GM19023 (cell line): ENCODE results near the gene LAYN.

Experiments used
- ATAC-seq: cut with Tn5 transposase; IDR thresholded peaks from one replicate; pipeline ENCODE4 v1.9.1; 2021; ENCODE audit warnings: mild to moderate bottlenecking, moderate library complexity; ENCODE audit not compliant: unreplicated experiment

LAYN gene

DNA sequence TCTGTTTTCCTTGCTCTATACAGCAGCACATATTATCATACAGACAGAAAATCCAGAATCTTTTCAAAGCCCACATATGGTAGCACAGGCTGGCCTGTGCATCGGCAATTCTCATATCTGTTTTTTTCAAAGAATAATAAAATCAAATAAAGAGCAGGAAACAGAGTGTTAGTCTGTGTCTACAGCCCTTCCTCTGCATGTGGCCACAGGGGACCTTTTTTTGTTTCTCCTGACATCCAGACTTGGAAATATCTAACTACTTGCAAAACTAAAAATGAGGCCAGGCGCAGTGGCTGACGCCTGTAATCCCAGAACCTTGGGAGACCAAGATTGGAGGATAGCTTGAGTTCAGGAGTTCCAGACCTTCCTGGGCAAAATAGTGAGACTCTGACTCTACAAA lies 20.3 kb downstream of the LAYN start:
- ATAC-seq = no peak

DNA sequence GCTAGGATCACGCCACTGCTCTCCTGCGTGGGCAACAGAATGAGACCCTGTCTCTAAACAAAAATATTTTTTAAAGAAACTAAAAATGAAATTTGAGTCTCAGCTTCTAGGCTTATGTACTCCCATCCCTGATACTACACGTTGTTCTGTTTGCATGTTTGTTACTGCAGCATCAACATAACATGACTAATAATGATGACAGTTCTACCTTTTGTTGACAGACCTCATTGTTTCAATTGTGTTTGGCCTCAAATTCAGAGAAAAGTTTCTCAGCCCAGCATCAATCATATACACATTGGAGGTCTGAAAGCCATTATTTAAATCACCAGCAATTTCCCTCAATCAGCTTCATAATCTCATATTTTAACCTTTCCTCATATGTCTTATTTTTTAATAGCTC lies 20.8 kb downstream of the LAYN start:
- ATAC-seq = no peak

DNA sequence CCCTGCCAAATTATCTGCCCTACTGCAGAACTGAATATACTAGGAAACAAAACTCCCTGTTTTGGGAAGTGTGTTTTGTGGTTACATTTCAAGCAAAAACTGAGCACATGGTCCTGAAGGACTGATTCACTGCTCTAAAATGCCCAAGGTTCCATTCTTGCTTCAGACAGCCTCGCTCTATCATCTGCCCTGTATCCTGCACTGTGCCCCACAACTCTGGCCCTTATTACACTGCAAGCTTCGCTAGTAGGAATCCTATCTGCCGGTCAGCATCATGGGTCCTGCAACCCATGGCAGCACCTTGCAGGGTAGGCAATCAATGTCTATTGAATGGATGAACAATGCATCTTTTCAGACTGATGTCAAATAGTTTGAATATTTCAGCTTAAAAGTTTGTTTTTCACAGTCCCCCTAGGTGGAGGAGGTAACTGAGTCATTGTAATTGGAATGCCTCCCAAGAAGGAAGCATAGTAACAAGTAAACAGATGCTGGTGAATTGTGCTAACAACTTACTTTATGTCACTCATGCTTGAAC lies 21.3 kb downstream of the LAYN start:
- ATAC-seq = no peak

DNA sequence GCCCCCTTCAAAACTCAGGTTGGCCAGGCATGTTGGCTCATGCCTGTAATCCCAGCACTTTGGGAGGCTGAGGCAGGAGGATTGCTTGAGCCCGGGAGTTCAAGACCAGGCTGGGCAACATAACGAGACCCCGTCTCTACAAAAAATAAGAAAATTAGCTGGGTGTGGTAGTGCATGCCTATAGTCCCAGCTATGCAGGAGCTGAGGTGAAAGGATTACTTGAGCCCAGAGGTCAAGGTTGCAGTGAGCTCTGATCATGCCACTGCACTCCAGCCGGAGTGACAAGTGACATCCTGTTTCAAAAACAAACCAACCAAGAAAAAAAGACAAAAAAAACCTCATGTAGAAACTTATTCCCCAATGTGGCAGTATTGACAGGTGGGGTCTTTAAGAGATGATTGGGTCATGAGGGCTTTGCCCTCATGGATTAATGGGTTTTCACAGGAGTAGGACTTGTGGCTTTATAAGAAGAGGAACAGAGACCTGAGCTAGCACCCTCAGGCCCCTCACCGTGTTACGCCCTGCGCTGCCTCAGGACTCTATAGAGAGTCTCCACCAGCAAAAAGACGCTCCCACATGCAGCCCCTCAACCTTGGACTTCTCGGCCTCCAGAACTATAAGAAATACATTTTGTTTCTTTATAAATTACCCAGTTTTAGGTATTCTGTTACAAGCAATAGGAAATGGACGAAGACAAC lies 22.3 kb downstream of the LAYN start:
- ATAC-seq = no peak

DNA sequence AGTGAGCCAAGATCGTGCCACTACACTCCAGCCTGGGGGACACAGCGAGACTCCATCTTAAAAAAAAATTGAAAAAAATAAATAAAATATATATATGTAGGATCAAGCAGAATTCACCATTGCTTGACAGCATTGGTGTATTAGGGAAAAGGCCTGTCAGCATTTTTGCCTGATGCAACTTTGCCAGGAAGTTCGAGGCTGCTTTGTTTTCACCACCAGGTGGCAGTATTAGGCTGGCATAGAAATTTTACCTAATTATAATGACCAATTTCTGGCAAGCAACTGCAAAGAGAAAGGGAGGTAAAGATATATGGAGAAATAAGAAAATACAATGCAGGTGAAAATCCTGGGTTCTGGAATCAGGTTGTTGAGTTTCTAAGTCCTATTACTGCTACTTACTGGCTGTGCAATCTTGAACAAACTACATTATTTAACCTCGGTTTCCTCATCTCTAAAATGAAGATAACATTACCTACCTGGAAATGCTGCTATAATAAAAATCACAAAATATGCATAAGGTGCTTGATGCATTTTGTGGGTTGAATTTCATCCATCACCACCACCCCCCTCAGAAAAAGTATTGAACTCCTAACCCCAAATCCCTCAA lies 24.7 kb downstream of the LAYN start:
- ATAC-seq = no peak

DNA sequence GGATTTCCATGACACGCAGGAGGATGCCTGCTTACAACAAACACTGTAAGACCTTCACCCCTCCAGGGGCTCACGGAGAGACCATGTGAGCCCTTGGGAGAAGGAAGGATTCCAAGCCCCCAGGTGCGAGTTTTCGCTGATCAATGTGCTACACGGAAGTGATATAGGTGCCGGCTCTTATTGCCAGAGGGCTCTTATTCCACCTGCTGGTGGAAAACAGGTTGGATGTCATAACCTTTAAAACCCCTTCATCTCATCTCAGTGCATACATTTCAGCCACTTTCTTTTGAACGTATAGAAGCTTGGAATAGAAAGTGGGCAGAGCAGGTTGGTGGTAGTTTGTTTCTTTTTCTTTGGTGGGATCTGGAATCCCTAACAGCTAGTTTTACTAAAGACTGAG lies 25.8 kb downstream of the LAYN start:
- ATAC-seq = no peak

DNA sequence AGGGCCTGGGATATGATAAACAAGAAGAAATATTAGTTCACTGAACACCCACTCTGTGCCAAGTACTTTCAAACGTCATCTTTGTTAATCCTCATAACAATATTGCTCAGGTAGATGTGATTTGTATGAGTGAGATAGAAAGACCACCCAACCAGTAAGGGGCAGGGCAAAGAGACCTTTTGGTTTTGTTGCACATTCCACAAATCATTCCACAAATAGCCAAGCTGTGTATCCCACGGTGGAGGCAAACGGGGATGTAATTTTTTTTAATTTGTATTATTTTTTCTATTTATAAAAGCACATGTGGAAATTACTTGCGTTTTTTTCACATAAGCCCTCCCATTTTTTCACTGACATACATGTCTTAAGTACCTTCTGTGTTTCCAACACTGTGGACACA lies 29.0 kb downstream of the LAYN start:
- no peak for ATAC-seq

DNA sequence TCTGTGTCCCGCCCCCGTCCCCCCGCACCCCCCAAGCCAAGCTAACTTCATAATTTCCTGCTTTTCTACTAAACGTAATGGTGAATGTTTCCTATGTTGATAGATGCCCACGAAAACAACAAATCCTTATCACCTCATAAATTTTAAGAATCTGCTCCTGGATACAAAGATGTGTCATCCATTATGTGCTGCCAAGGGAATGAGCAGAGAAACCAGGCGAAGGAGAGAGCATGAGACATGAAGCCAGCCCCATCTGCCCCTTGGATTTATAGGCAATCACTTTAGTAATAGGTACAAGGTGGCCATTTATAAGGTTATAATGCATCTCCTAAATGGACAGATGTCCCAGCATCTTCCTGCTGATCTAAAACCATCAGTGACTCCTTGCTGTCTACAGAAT lies 30.3 kb downstream of the LAYN start:
- no peak for ATAC-seq

DNA sequence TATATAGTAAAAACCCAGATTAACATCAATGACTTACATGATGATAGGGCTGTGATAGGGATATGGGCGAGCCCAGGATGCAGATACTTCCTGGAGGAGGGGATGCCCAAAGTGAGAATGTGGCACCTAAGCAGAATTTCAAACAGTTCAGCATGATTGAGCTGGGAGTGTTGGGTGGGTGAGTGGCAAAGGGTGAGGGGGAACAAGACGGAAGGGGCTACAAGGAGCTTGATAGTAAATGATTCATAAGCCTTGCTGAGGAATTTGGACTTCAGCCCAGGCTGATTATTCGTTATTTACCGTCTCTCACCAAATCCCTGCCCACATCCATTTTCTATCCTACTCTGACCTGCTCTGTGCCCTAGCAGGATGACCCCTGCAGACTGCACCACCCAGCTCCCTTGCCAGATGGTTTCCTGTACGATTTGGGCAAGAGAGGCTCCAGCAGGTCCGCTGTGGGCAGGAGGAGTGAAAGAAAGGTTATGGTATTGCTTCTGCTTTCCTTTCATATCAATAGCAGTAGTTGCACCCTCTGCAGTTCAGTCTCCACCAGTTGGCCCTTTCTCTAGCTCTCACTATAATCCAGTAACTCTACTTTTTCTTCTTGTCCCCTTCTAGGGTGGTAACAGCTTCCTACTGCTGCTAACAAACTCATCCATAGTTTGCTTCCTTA lies 31.4 kb downstream of the LAYN start:
- no peak for ATAC-seq

DNA sequence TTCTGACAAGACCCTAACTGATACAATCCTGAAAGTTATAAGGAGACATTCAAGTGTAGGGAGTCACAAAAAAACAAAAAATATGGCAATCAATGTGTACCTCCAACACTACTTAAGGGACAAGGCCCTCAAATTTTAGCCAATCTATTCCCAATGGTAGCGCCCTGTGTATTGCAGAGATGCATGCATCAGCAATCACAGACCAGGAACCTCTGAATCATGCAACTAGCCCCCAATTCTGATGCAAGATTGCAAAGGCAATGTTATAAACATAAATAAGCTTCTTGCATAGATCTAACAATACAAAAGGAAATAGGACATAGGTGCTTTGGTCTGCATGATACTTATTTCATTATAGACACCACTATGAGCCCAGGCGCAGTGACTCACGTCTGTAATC lies 32.1 kb downstream of the LAYN start:
- ATAC-seq = no peak

DNA sequence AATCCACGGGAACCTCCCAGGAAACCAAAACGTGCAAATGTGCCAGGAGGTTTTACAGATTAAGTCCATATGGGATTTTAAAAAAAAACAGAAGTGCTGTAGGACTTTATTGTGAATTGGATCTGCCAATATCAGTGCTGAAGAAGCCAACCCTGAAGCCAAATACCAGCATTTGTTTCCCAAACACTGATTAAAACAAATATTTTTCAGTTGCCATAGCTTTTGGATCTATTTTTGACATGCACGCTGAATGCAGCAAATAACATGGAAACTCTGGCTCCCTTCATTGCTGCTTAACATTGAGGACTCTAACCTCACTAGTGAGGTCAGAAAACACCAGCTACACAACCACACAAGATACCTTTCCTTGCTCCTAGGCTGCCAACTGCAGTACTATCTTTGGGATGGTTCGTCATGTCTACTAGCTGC lies 33.3 kb downstream of the LAYN start:
- ATAC-seq = no peak

DNA sequence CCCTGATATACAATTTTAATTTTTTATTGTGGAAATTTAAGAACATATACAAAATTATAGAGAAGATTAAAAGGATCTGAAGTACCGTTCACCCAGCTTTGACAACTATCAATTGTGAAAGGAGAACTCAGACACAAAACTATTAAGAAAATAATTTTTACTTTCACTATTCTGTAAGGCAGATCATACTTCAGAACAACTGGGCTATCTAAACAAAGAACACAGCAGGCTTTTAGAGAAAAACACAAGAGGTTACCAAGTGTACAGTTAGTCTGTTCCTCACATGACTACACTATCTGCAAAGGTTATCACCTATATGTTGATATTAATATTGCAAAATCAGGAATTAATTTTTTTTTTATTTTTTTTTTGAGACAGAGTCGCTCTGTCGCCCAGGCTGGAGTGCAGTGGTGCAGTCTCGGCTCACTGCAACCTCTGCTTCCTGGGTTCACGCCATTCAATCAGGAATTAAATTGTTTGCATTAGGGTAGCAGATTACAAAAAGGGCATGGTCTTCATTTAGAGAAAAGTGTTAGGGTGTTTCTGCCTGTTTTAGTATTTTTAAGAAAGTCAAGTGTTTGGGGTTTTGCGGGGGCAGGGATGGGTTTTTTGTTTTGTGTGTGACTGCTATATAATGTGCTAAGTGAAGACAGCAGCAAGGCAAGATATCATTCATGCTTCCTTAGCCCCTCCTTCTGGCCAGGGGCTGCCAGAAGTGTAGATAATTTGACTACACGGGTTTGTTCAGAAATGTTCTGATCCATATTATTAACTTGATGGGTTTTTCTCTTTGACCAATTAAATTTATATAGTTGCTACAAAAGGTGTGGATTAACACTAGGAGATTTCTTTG lies 34.1 kb downstream of the LAYN start:
- ATAC-seq = no peak

DNA sequence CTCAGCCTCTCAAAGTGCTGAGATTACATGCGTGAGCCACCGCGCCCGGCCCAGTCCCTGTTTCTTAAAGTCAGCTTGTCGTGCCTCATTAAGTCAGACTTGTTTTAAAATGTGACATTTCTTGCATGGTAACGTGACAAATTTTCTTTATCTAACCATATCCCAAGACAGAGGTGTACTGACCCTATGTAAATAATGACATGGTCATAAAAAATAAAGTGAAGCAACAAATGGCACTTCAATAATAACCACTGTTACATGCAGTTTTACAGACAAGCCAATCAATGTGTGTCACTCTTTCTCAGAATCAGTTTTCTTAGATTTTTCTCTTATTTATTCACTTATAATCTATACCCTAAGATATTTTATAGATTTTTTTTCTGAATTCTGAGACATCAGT lies 35.2 kb downstream of the LAYN start:
- no peak for ATAC-seq

DNA sequence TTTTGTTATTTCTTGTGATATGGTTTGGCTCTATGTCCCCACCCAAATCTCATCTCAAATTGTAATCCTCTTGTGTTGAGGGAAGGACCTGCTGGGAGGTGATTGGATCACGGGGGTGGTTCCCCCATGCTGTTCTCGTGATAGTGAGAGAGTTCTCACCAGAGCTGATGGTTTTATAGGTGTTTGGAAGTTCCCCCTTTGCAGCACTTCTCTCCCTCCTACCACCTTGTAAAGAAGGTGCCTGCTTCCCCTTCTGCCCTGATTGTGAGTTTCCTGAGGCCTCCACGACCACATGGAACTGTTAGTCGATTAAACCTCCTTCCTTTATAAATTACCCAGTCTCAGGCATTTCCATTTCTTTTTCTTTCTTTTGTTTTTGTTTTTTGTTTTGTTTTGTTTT lies 37.3 kb downstream of the LAYN start:
- no peak for ATAC-seq

DNA sequence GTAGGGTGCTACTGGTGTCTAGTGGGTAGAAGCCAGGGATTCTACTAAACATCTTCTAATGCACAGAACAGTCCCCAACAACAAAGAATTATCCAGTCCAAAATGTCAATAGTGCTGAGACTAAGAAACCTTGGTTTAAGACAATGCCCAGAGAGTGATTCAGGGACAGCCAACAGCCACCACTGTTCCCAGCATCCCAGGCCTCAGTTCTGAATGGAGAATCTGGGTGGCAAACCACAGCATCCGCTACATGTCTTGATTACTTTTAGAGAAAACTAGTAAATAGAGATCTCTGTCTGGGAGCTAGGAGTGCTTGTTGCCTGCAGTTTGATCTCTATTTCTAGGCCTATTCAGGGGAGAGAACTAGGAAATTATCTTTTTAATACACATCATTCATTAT lies 40.8 kb downstream of the LAYN start:
- ATAC-seq = no peak

DNA sequence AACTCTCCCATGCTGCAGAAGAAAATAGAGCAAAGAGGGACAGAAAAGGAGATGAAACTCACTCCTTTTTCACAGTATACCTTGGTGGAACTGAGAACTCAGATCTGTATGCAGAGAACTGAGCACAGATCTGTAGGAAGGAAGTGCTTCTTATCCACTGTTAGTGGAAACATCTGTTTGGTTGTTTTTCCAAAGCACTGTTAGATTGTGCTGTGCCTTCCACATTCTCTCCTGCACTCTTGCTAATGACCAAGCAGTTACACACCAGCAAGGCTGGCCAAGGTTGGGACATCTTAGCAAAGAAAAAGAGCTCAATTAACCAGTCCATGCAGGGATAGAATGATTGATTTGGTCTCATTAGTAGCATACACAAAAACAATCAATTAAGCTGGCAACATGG lies 41.6 kb downstream of the LAYN start:
- no peak for ATAC-seq

DNA sequence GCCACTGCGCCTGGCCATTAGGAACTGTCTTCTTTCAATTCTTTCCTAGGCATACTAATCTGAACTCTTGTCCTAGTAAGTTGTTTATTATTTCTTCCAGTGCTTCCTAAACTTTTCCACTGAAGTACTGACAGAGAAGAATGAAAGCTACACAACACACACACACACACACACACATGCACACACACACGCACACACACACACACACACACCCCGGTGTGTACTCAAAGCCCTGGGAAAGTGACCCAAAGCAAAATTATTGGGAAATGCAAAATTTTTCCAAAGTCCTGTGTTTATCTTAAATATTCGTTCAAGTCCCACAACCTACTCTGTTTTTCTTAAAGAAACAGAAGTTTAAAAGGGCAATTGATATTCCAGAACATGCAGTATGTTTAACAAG lies 42.4 kb downstream of the LAYN start:
- ATAC-seq = no peak

DNA sequence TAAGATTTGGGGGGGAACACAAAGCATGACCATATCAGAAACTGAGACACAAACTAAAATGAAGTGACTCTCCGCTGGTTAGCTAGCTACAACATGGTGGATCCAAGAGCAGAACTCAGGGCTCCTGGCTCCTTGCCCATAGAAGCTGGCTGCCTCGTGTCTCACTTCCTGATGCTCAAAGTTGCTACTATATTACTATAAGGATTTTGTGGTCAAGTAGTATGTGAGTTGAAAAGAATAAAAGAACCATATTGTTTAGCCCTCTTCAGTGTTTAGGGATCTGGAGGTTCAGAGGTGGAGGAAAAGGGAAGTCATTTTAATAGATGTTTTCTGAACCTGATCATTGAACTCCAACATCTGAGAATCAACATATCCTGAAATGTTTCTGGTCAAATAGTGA lies 44.9 kb downstream of the LAYN start:
- no peak for ATAC-seq

DNA sequence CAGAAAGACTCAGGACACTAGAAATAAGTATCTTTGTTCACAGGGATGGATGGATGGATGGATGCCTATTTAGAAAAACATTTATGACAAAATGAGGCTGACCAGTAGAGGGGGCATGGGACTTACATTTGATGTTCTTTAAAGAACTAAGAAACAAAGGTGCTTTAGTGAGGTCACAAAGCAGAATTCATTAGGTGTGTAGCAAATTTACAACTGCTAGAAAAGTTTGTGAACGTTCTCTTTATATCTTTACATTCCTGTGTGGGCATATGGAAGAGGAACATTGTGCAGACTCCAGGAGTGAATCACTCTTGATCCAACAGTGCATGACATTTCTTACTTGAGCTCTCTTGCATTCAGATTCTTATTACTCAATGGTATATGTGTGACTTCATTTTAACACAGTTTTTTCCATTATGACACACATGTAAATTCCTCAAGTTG lies 45.9 kb downstream of the LAYN start:
- ATAC-seq = peak; percentile 52

DNA sequence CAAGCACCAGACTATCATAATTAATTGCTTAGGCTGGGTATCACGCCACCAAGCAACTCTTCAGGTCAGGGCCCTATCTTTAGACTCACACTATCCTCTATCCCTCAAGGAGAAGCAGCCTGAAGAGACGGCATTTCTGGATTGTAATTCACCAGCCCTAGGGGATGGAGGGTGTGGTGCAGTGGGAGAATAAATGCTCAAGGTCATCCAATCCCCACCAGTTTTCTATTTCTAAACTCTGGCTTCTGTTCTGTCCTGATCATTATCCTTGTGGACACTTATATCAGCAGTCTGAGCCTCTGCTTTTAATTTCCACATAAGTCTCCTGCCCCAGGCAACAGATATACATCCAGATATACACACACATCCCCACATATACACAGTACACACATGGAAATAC lies 48.6 kb downstream of the LAYN start:
- ATAC-seq = no peak

DNA sequence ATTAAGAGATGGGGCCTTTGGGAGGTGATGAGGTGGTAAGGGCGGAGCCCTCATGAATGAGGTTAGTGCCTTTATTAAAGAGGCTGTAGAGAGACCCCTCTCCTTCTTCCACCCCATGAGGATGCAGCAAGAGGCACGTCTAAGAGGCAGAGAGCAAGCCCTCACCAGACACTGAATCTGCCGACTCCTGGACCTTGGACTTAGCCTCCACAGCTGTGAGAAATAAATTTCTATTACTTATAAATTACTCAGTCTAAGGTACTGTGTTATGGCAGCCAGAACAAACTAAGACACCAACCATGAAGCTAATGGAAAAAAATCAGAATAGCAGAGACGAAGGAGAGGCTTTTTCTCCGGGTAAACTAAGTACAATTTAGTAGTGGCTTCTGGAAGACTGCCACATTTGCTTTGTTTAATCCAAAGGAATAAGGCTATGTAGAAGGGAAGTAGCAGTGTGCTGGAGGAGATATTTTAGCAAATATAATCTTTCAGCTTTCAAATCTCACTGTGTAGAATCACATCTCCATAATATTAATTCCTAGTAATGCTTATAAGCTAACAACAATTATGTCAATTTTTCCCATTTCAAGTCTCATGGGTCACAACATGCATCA lies 49.5 kb downstream of the LAYN start:
- no peak for ATAC-seq
